Germinal center (tissue), 1 donor: ENCODE data around the gene FBXO46.

ENCODE experiments used
- DNase-seq: peaks from one replicate; pipeline ENCODE4 v3.0.0; 2012; ENCODE audit warnings: mixed read lengths, low spot score

FBXO46 gene

GRCh38 chr19:45681391-45682015, 49.2 kb downstream of the FBXO46 start:
- peak; percentile 87 for DNase-seq

GRCh38 chr19:45677351-45678230, 53.1 kb downstream of the FBXO46 start:
- peak; percentile 84 for DNase-seq

- DNase-seq: peak; percentile 32
These were observed 53.8 kb downstream of the FBXO46 start for GRCh38 chr19:45676851-45677263.

GRCh38 chr19:45674946-45675345, 55.8 kb downstream of the FBXO46 start:
- no peak for DNase-seq

GRCh38 chr19:45670670-45671453, 59.8 kb downstream of the FBXO46 start:
- peak; percentile 90 for DNase-seq

- DNase-seq: peak; percentile 24
These were observed 62.3 kb downstream of the FBXO46 start for GRCh38 chr19:45668342-45668871.

- DNase-seq: peak; percentile 67
These were observed 62.9 kb downstream of the FBXO46 start, which contains the start of gene GIPR for GRCh38 chr19:45667620-45668341. Gene GIPR (plus strand): TSS chr19:45668221. CDS start chr19:45669521, 1,300 bp downstream.

GRCh38 chr19:45664575-45664974, 66.1 kb downstream of the FBXO46 start:
- no peak for DNase-seq

- no peak for DNase-seq
These were observed 66.9 kb downstream of the FBXO46 start for GRCh38 chr19:45663800-45664199.

- no peak for DNase-seq
These were observed 70.1 kb downstream of the FBXO46 start for GRCh38 chr19:45660636-45661035.
